Naive B cell (primary cell): ENCODE data around the gene YIPF2. TPM values are rescaled to one million over a fixed set of nuclear protein-coding genes. Genes with fewer than 3 reads are reported as not detected.
A peak's percentile ranks its signal among the peaks of the same experiment; 100 is the strongest.

Experiments used
- ATAC-seq, 2 donors: fragments of 150-1000 bp; cut with Tn5 transposase; 2 replicates each; pipeline ENCODE4 v1.10.0; 2021; ENCODE audit warnings: low read depth in 2 of 2, mild to moderate bottlenecking in 2 of 2, moderate library complexity in 2 of 2
- DNase-seq: peaks from one replicate; pipeline ENCODE4 v3.0.0; 2022
- H3K27ac Mint-ChIP-seq, 6 donors: one replicate each; pipeline ENCODE4 v1.8.0; 2020 to 2022; ENCODE audit warnings: mild to moderate bottlenecking in 6 of 6, mixed read lengths in 6 of 6, moderate library complexity in 5 of 6, inconsistent platforms in 2 of 6
- H3K27me3 Mint-ChIP-seq, 3 donors: one replicate each; pipeline ENCODE4 v1.8.0; 2021 to 2022; ENCODE audit warnings: mixed read lengths in 3 of 3, mild to moderate bottlenecking in 1 of 3
- H3K36me3 Mint-ChIP-seq, 2 donors: one replicate each; pipeline ENCODE4 v1.8.0; 2020 to 2022; ENCODE audit warnings: mixed read lengths in 2 of 2, inconsistent platforms in 1 of 2, mild to moderate bottlenecking in 1 of 2
- H3K4me1 Mint-ChIP-seq, 3 donors: one replicate each; pipeline ENCODE4 v1.8.0; 2020 to 2022; ENCODE audit warnings: mixed read lengths in 3 of 3, inconsistent platforms in 1 of 3, mild to moderate bottlenecking in 1 of 3, moderate library complexity in 1 of 3
- H3K4me3 Mint-ChIP-seq, 8 donors: one replicate each; pipeline ENCODE4 v1.8.0; 2020 to 2022; ENCODE audit warnings: mild to moderate bottlenecking in 8 of 8, mixed read lengths in 8 of 8, moderate library complexity in 8 of 8, inconsistent platforms in 2 of 8
- H3K9me3 Mint-ChIP-seq, 7 donors: one replicate each; pipeline ENCODE4 v1.8.0; 2020 to 2022; ENCODE audit warnings: mixed read lengths in 7 of 7, mild to moderate bottlenecking in 5 of 7, inconsistent platforms in 2 of 7, moderate library complexity in 1 of 7
- polyA plus RNA-seq, 6 donors: library from polyadenylated mRNA; unstranded; fragments of 300-500 nt; fragmentation: Illumina TruSeq; gene quantifications; one replicate each; pipeline ENCODE4 v1.2.3, GENCODE V29; 2021; ENCODE audit warnings: low read depth in 6 of 6

YIPF2 gene
- polyA plus RNA-seq, 6 donors from 2014 or later, result 3.7 to 18.5 (median 7.4) TPM

DNA sequence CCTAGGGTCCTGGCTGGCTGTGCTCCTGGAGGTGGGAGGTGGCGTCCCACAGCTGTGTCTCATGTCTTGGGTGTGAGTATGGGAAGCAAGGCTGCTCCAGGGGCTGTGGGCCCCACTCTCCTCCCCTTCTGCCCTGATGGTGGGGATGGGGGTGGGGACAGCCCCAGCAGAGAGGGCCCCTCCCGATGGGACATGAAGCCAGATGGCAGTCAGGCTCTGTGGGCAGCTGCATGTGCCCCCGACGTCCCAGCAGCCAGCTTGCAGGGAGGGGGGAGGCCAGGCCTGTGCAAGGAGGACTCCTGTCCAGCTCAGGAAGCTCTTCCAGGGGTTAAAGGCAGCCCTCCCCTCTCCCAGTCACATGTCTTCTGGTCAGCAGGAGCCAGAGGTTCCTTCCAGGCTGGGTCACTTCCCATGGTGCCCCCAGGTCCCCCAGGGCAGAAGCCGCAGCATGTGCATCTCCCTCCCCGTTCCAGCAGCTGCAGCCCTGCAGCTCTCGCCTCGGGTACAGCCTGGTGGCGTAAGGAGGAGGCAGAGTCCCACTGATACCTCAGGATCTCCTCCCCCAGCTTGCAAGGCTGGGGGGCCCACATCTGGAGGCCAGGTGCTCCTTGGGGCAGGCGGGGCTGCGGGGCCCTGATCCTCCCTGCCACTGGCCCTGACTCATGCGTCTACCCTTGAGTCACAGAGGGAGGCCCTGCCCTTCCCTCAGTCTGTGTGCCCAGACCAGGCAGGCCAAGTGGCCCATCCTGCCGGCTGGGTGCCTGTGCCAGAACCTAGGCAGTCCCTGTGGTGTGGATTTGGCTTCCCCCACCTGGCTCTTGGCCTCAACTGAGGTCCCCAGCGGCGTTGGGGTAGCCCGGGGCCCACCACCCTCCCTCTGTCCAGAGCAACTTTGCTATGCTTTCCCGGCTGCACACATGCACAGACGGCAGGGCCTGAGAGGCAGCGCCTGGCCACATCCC is 13.0 kb downstream of the YIPF2 start:
- DNase-seq (no peak), ATAC-seq (no peak)
- no peak overlapping the region for H3K27ac Mint-ChIP-seq
- no peaks in the 10 kb centered on the region for H3K9me3 Mint-ChIP-seq
- peaks cover 0 to 2% (median 0%) of the 10 kb centered on the region in 3 donors for H3K4me1 Mint-ChIP-seq
- H3K27me3 Mint-ChIP-seq, result no peaks in the 10 kb centered on the region
- H3K36me3 Mint-ChIP-seq, result no peaks in the 10 kb centered on the region
- H3K4me3 Mint-ChIP-seq, result no peak overlapping the region

DNA sequence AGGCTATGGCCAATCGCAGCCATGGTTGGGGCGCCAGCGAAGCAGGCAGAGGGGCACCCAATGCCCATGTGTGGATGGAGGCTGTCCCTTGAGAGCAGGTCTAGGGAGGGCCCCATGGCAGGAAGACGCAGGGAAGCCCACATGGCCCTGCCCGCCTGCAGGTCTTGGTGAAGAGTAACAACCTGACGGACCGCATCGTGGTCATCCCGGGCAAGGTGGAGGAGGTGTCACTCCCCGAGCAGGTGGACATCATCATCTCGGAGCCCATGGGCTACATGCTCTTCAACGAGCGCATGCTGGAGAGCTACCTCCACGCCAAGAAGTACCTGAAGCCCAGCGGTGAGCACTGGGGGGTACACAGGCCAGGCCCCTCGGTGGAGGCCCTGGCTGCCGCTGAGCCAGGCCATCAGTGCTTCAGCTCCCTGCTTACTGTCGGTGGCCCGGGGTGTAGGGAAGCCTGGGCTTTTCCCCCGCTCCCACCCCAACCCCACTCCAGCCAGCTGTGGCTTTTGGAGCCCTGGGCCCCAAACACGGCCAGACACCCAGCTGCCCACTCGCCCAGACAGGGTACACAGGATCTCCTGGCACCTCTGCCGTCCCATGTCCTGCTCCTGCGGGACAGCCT is 14.6 kb downstream of the YIPF2 start:
- Mint-ChIP-seq H3K4me3 (no peak overlapping the region), H3K27ac (peak overlapping the region in 1 of 6 donors; percentile 73), H3K36me3 (no peaks in the 10 kb centered on the region)

GRCh38 chr19:10912619-10913018 is 15.8 kb downstream of the YIPF2 start:
- Mint-ChIP-seq H3K4me3 (peak overlapping the region in 1 of 8 donors; percentile 28), H3K36me3 (no peaks in the 10 kb centered on the region), H3K27ac (no peak overlapping the region), H3K4me1 (peaks cover 0 to 4% (median 0%) of the 10 kb centered on the region in 3 donors), H3K9me3 (no peaks in the 10 kb centered on the region), H3K27me3 (no peaks in the 10 kb centered on the region)
- ATAC-seq (no peak), DNase-seq (no peak)

More for the DNA sequence above, 14.6 kb downstream of the YIPF2 start:
- H3K9me3 Mint-ChIP-seq, result no peaks in the 10 kb centered on the region
- H3K27me3 Mint-ChIP-seq, result no peaks in the 10 kb centered on the region
- DNase-seq, result no peak
- H3K4me1 Mint-ChIP-seq, result peaks cover 0 to 2% (median 0%) of the 10 kb centered on the region in 3 donors
- ATAC-seq, result no peak

GRCh38 chr19:10911579-10912363 is 16.7 kb downstream of the YIPF2 start:
- no peak overlapping the region for H3K27ac Mint-ChIP-seq
- no peaks in the 10 kb centered on the region for H3K9me3 Mint-ChIP-seq

DNA sequence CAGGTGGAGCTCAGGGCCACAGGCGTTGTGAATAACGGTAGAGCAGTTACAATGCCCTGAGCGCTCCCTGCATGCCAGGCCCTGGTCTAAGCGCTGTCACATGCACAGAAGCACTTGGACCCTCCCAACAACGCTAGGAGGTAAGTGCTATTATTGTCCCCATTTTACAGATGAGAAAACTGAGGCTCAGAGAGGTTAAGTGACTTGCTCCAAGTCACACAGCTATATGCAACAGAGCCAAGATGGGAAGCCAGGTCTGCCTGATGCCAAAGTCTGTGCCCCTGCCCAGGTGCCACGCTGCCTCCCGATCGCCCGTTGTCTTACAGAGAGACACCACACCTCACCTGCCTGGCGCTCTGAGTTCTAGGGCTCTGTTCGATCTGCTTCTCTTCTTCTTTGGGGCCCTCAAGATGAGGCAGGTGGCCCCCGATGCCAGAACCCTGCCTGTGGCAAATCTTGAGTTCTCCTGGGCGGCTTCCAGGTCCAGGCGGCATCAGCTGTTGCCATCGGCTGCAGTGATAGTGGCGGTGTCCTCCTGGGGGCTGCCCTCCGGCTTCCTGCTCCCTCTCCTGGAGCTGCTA is 20.0 kb downstream of the YIPF2 start:
- Mint-ChIP-seq H3K36me3 (no peaks in the 10 kb centered on the region), H3K4me3 (no peak overlapping the region), H3K4me1 (peaks cover 0 to 5% (median 4%) of the 10 kb centered on the region in 3 donors), H3K27me3 (no peaks in the 10 kb centered on the region), H3K9me3 (peaks cover 0 to 1% (median 0%) of the 10 kb centered on the region in 7 donors), H3K27ac (no peak overlapping the region)
- DNase-seq (no peak), ATAC-seq (no peak)

More at GRCh38 chr19:10911579-10912363, 16.7 kb downstream of the YIPF2 start:
- ATAC-seq (no peak), DNase-seq (no peak)
- no peaks in the 10 kb centered on the region for H3K36me3 Mint-ChIP-seq
- no peaks in the 10 kb centered on the region for H3K27me3 Mint-ChIP-seq
- peaks cover 0 to 5% (median 0%) of the 10 kb centered on the region in 3 donors for H3K4me1 Mint-ChIP-seq
- no peak overlapping the region for H3K4me3 Mint-ChIP-seq

DNA sequence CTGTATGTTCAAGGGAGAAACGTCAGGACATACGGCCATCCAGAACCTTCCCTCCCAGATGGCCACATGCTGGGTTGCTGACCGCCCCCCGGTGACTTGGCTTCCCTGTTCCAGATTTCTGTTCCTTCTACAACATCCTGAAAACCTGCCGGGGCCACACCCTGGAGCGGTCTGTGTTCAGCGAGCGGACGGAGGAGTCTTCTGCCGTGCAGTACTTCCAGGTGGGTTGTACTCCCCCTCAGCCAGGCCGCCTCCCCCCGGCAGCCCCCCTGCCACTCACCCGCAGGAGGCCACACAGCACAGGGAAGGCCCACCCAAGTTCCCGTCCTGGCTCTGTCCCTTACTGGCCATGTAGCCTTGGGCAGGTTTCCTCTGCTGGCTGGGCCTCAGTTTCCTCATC is 20.5 kb downstream of the YIPF2 start:
- Mint-ChIP-seq H3K9me3 (peaks cover 0 to 7% (median under 1%) of the 10 kb centered on the region in 7 donors), H3K4me3 (no peak overlapping the region), H3K27me3 (no peaks in the 10 kb centered on the region), H3K36me3 (no peaks in the 10 kb centered on the region), H3K4me1 (peaks cover 0 to 5% (median 4%) of the 10 kb centered on the region in 3 donors), H3K27ac (no peak overlapping the region)
- ATAC-seq (no peak), DNase-seq (no peak)

GRCh38 chr19:10899151-10899653 is 29.2 kb downstream of the YIPF2 start:
- H3K27ac Mint-ChIP-seq, result no peak overlapping the region
- H3K4me3 Mint-ChIP-seq, result no peak overlapping the region
- H3K4me1 Mint-ChIP-seq, result peaks cover 4 to 21% (median 20%) of the 10 kb centered on the region in 3 donors
- no peaks in the 10 kb centered on the region for H3K27me3 Mint-ChIP-seq
- peaks cover 0 to 10% (median 2%) of the 10 kb centered on the region in 7 donors for H3K9me3 Mint-ChIP-seq
- no peaks in the 10 kb centered on the region for H3K36me3 Mint-ChIP-seq
- no peak for ATAC-seq
- DNase-seq, result no peak

DNA sequence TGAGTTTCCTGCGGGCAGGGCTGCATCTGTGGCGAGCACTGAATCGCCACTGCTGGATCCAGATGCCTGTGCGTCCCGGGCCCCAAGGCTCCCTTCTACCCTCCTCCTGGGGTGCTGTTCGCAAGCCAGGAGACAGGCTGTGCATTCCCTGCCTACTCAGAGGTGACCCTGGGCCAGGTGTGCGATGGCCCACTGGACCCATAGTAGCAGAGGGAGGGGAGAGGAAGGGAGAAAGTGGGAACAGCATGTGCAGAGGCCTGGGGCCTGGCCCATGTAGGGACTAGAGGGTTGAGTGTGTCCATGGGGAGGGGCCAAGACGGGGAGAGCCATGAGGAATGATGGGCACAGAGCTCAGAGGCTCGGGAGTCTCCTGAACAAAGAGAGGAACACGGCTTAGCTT is 29.8 kb downstream of the YIPF2 start:
- DNase-seq (no peak), ATAC-seq (no peak)
- no peak overlapping the region for H3K4me3 Mint-ChIP-seq
- peaks cover 0 to 10% (median 2%) of the 10 kb centered on the region in 7 donors for H3K9me3 Mint-ChIP-seq
- H3K27ac Mint-ChIP-seq, result no peak overlapping the region
- peaks cover 4 to 20% (median 17%) of the 10 kb centered on the region in 3 donors for H3K4me1 Mint-ChIP-seq
- H3K27me3 Mint-ChIP-seq, result no peaks in the 10 kb centered on the region
- H3K36me3 Mint-ChIP-seq, result no peaks in the 10 kb centered on the region

- no peak overlapping the region for H3K4me3 Mint-ChIP-seq
- ATAC-seq, result no peak
- H3K27me3 Mint-ChIP-seq, result no peaks in the 10 kb centered on the region
- no peaks in the 10 kb centered on the region for H3K9me3 Mint-ChIP-seq
- H3K36me3 Mint-ChIP-seq, result no peaks in the 10 kb centered on the region
- peaks cover 4 to 20% (median 17%) of the 10 kb centered on the region in 3 donors for H3K4me1 Mint-ChIP-seq
- H3K27ac Mint-ChIP-seq, result peak overlapping the region in 2 of 6 donors; percentile 7 to 13
- no peak for DNase-seq
Measured at GRCh38 chr19:10896851-10897526, 31.4 kb downstream of the YIPF2 start.

DNA sequence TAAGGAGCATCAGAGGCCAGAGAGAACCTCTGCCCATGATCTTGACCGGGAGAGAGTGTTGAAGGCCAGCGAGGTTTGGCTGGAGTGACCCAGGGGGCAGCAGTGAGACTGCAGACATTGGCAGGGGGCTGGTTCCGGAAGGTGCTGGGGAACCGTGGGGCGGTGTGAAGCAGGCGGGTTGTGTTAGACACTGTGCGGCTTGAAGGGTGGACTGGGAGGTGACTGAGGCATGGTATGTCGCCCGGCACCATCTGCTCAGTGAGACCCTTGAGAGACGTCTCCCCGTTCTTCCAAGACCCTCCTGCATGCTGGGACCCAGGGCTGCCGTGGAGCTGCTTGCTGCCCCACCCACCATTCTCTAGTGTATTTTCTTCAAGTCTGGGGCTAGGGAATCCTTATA is 32.5 kb downstream of the YIPF2 start:
- DNase-seq, result no peak
- Mint-ChIP-seq H3K36me3 (no peaks in the 10 kb centered on the region), H3K4me1 (peaks cover 4 to 20% (median 17%) of the 10 kb centered on the region in 3 donors), H3K27ac (peak overlapping the region in 1 of 6 donors; percentile 82), H3K9me3 (no peaks in the 10 kb centered on the region), H3K4me3 (peak overlapping the region in 1 of 8 donors; percentile 1), H3K27me3 (no peaks in the 10 kb centered on the region)
- no peak for ATAC-seq

DNA sequence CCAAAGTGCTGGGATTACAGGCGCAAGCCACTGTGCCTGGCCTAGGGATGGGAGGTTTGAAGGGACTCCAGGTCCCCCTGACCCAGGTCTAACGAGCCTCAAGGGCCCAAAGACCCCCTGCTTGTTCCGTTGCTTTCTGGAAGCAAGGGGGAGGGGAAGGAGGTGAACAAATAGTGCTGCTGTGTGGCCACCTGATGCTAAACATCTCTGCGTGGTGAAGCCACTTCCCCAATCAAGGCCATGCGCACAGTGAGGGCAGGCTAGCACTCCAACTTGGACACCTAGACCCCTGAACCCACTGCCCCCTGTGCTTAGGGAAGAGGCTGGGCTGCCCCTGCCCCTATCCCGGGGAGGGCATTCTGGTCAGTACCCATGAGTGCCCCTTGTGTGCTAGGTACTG is 33.1 kb downstream of the YIPF2 start:
- DNase-seq, result no peak
- Mint-ChIP-seq H3K4me1 (peaks cover 4 to 19% (median 17%) of the 10 kb centered on the region in 3 donors), H3K9me3 (no peaks in the 10 kb centered on the region), H3K27me3 (no peaks in the 10 kb centered on the region), H3K36me3 (no peaks in the 10 kb centered on the region), H3K27ac (no peak overlapping the region), H3K4me3 (no peak overlapping the region)
- no peak for ATAC-seq

DNA sequence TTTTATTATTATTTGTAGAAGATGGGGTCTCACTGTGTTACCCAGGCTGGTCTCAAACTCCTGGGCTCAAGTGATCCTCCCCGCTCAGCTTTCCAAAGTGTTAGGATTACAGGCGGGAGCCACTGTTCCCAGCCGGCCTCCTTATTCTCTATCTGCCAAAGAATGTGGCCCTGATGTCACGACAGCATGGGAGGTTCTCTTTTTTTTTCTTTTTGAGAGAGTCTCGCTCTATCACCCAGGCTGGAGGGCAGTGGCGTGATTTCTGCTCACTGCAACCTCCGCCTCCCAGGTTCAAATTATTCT is 33.6 kb downstream of the YIPF2 start:
- Mint-ChIP-seq H3K27me3 (no peaks in the 10 kb centered on the region), H3K4me1 (peaks cover 4 to 17% (median 14%) of the 10 kb centered on the region in 3 donors), H3K36me3 (no peaks in the 10 kb centered on the region), H3K9me3 (no peaks in the 10 kb centered on the region), H3K4me3 (no peak overlapping the region), H3K27ac (no peak overlapping the region)
- DNase-seq, result no peak
- ATAC-seq, result no peak
